DOHH2 (cell line): Measurements from ENCODE around the gene APMAP.

Experiments used
- H3F3A ChIP-seq: fragments of 200-600 bp; sonication (generic), shearing (Covaris generic); 2 replicates; pipeline ENCODE4 v1.6.0; 2016; ENCODE audit warnings: antibody characterized with exemption, mild to moderate bottlenecking; ENCODE audit not compliant: control insufficient read depth, insufficient read depth
- H3K27ac ChIP-seq: fragments of 200-600 bp; sonication (generic); 2 replicates; pipeline ENCODE4 v1.5.1; 2014; ENCODE audit warnings: low read depth, mild to moderate bottlenecking, low read length, moderate library complexity
- H3K27me3 ChIP-seq: fragments of 200-600 bp; sonication (generic); 2 replicates; pipeline ENCODE4 v1.6.1; 2014; ENCODE audit warnings: mild to moderate bottlenecking, low read length, mixed read lengths; ENCODE audit not compliant: control insufficient read depth
- H3K36me3 ChIP-seq: fragments of 200-600 bp; sonication (generic); 2 replicates; pipeline ENCODE4 v1.6.1; 2014; ENCODE audit warnings: mild to moderate bottlenecking, low read length, moderate library complexity, mixed read lengths; ENCODE audit not compliant: control insufficient read depth
- H3K4me1 ChIP-seq: fragments of 200-600 bp; sonication (generic); 2 replicates; pipeline ENCODE4 v1.6.1; 2014; ENCODE audit warnings: mild to moderate bottlenecking, low read length, mixed read lengths; ENCODE audit not compliant: control insufficient read depth
- H3K4me2 ChIP-seq: fragments of 200-600 bp; sonication (generic); 2 replicates; pipeline ENCODE4 v1.6.0; 2014; ENCODE audit warnings: mild to moderate bottlenecking, low read length, moderate library complexity
- H3K4me3 ChIP-seq: fragments of 200-600 bp; sonication (generic); 2 replicates; pipeline ENCODE4 v1.5.1; 2014; ENCODE audit warnings: mild to moderate bottlenecking, low read length, mixed read lengths
- H3K79me2 ChIP-seq: fragments of 200-600 bp; sonication (generic); 2 replicates; pipeline ENCODE4 v1.6.1; 2014; ENCODE audit warnings: mild to moderate bottlenecking, low read length, mixed read lengths; ENCODE audit not compliant: control insufficient read depth
- H3K9me2 ChIP-seq: fragments of 200-600 bp; sonication (generic); replicated peaks from 2 replicates; pipeline ENCODE4 v1.6.1; 2014; ENCODE audit warnings: mild to moderate bottlenecking, low read length, mixed read lengths; ENCODE audit not compliant: control insufficient read depth
- H3K9me3 ChIP-seq: fragments of 200-600 bp; sonication (generic); 2 replicates; pipeline ENCODE4 v1.6.1; 2014; ENCODE audit warnings: antibody characterized with exemption, low read length, mixed read lengths; ENCODE audit not compliant: control insufficient read depth, insufficient read depth
- H4K20me1 ChIP-seq: fragments of 200-600 bp; sonication (generic); 2 replicates; pipeline ENCODE4 v1.6.0; 2014; ENCODE audit warnings: low read depth, mild to moderate bottlenecking, antibody characterized with exemption, low read length, moderate library complexity; ENCODE audit not compliant: control insufficient read depth, insufficient read depth
- CTCF ChIP-seq: fragments of 200-600 bp; sonication (generic); IDR thresholded peaks from one replicate; pipeline ENCODE4 v1.5.1; 2014; ENCODE audit warnings: antibody characterized with exemption, mild to moderate bottlenecking, low read depth, low read length; ENCODE audit not compliant: poor library complexity, severe bottlenecking
- EZH2phosphoT487 ChIP-seq: fragments of 200-600 bp; sonication (generic); IDR thresholded peaks from 2 replicates; pipeline ENCODE4 v1.6.1; 2017; ENCODE audit warnings: borderline replicate concordance, mild to moderate bottlenecking, antibody characterized with exemption, low read length, moderate library complexity, mixed read lengths

The APMAP gene

GRCh38 chr20:25024171-25024570 is 31.6 kb upstream of the APMAP start:
- Histone ChIP-seq H3F3A (no peaks in the 10 kb centered on the region), H3K4me1 (no peaks in the 10 kb centered on the region), H4K20me1 (no peaks in the 10 kb centered on the region), H3K9me3 (no peaks in the 10 kb centered on the region), H3K27ac (no peak overlapping the region), H3K9me2 (no peaks in the 10 kb centered on the region), H3K79me2 (no peaks in the 10 kb centered on the region), H3K36me3 (no peaks in the 10 kb centered on the region), H3K4me3 (no peak overlapping the region), H3K27me3 (no peaks in the 10 kb centered on the region), H3K4me2 (no peak overlapping the region)
- no peak for TF ChIP-seq CTCF
- no peak for TF ChIP-seq EZH2phosphoT487

GRCh38 chr20:25023356-25023755 is 30.8 kb upstream of the APMAP start:
- no peaks in the 10 kb centered on the region for H3F3A ChIP-seq
- H3K4me3 ChIP-seq = no peak overlapping the region
- no peaks in the 10 kb centered on the region for H3K27me3 ChIP-seq
- no peak overlapping the region for H3K4me2 ChIP-seq
- H3K27ac ChIP-seq = no peak overlapping the region
- H3K9me2 ChIP-seq = no peaks in the 10 kb centered on the region
- TF ChIP-seq CTCF = no peak
- H3K4me1 ChIP-seq = no peaks in the 10 kb centered on the region
- no peaks in the 10 kb centered on the region for H3K79me2 ChIP-seq
- H3K9me3 ChIP-seq = no peaks in the 10 kb centered on the region
- H4K20me1 ChIP-seq = no peaks in the 10 kb centered on the region
- no peaks in the 10 kb centered on the region for H3K36me3 ChIP-seq

- H3K4me3 ChIP-seq = no peak overlapping the region
- no peaks in the 10 kb centered on the region for H3K9me3 ChIP-seq
- H3K4me1 ChIP-seq = no peaks in the 10 kb centered on the region
- TF ChIP-seq EZH2phosphoT487 (no peak), CTCF (no peak)
- H3K27ac ChIP-seq = no peak overlapping the region
- H3K9me2 ChIP-seq = no peaks in the 10 kb centered on the region
- H3K4me2 ChIP-seq = no peak overlapping the region
- H3K27me3 ChIP-seq = no peaks in the 10 kb centered on the region
- no peaks in the 10 kb centered on the region for H3K36me3 ChIP-seq
- no peaks in the 10 kb centered on the region for H3K79me2 ChIP-seq
- no peaks in the 10 kb centered on the region for H4K20me1 ChIP-seq
- H3F3A ChIP-seq = no peaks in the 10 kb centered on the region
Measured at GRCh38 chr20:25022680-25023079, 30.1 kb upstream of the APMAP start.

- H3K4me1 ChIP-seq = no peaks in the 10 kb centered on the region
- TF ChIP-seq CTCF (no peak), EZH2phosphoT487 (no peak)
- H3K36me3 ChIP-seq = no peaks in the 10 kb centered on the region
- no peaks in the 10 kb centered on the region for H3K9me3 ChIP-seq
- no peaks in the 10 kb centered on the region for H4K20me1 ChIP-seq
- no peaks in the 10 kb centered on the region for H3K79me2 ChIP-seq
- no peak overlapping the region for H3K27ac ChIP-seq
- no peaks in the 10 kb centered on the region for H3K9me2 ChIP-seq
- H3K4me3 ChIP-seq = no peak overlapping the region
- H3K27me3 ChIP-seq = no peaks in the 10 kb centered on the region
- no peak overlapping the region for H3K4me2 ChIP-seq
- H3F3A ChIP-seq = no peaks in the 10 kb centered on the region
Measured at GRCh38 chr20:25021336-25021735, 28.8 kb upstream of the APMAP start.
